ENCODE data around the gene FOXJ3. TPM values are rescaled to one million over a fixed set of nuclear protein-coding genes. Genes with fewer than 3 reads are reported as not detected.

The FOXJ3 gene
- total RNA-seq, 3 donors from 2014 or later: 47.0 to 57.3 (median 53.4) TPM

- ATAC-seq (peak; percentile 62), DNase-seq (peak in 2 of 3 donors; percentile 52 to 62)
- H3K9me3 ChIP-seq: no peaks in the 10 kb centered on the region
- no peak overlapping the region for H3K4me3 ChIP-seq
- intact Hi-C loops (cut with DNase I, micrococcal nuclease): no loop called here
- TF ChIP-seq CTCF (IDR thresholded peaks at IDR 0.05): no peak
- peaks cover 23% of the 10 kb centered on the region for H3K4me1 ChIP-seq (ENCODE audit: low read depth)
- H3K36me3 ChIP-seq (ENCODE audit: low read depth): no peaks in the 10 kb centered on the region
These were observed 15.1 kb downstream of the FOXJ3 start for GRCh38 chr1:42319871-42320484.

GRCh38 chr1:42319128-42319851 lies 15.7 kb downstream of the FOXJ3 start:
- peaks cover 29% of the 10 kb centered on the region for H3K4me1 ChIP-seq (ENCODE audit: low read depth)
- DNase-seq (no peak), ATAC-seq (no peak)
- intact Hi-C loops (cut with DNase I, micrococcal nuclease): no loop called here
- H3K36me3 ChIP-seq (ENCODE audit: low read depth): no peaks in the 10 kb centered on the region
- no peaks in the 10 kb centered on the region for H3K9me3 ChIP-seq
- no peak overlapping the region for H3K4me3 ChIP-seq
- TF ChIP-seq CTCF (IDR thresholded peaks at IDR 0.05): no peak

- Histone ChIP-seq H3K36me3 (ENCODE audit: low read depth) (no peaks in the 10 kb centered on the region), H3K9me3 (no peaks in the 10 kb centered on the region), H3K4me1 (ENCODE audit: low read depth) (peaks cover 36% of the 10 kb centered on the region), H3K4me3 (no peak overlapping the region)
- no peak for TF ChIP-seq CTCF (IDR thresholded peaks at IDR 0.05)
- DNase-seq: no peak
- intact Hi-C loops (cut with DNase I, micrococcal nuclease): no loop called here
- no peak for ATAC-seq
These were observed 16.4 kb downstream of the FOXJ3 start for GRCh38 chr1:42318601-42319000.

DNA sequence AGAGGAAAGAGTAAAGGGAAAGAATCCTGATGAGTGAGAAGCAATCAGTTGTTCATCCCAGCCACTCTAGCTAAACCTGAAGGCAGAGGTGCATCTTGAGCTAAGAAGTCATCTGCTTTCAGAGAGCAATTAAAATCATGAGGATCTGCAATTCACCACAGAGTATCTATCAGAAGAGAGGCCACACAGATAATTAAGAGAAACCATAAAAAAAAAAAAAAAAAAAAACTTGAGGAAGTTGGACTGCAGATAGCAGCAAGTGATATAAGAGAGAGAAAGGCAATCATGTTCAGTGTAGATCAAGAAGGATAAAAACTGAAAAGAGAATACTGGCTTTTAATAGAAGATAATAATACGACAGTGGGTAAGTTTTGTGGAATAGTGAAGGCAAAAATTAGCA lies 17.7 kb downstream of the FOXJ3 start:
- H3K4me3 ChIP-seq: no peak overlapping the region
- H3K4me1 ChIP-seq (ENCODE audit: low read depth): peaks cover 38% of the 10 kb centered on the region
- intact Hi-C loops (cut with DNase I, micrococcal nuclease): no loop called here
- DNase-seq: no peak
- no peaks in the 10 kb centered on the region for H3K36me3 ChIP-seq (ENCODE audit: low read depth)
- TF ChIP-seq CTCF (IDR thresholded peaks at IDR 0.05): no peak
- no peaks in the 10 kb centered on the region for H3K9me3 ChIP-seq
- ATAC-seq: no peak

DNA sequence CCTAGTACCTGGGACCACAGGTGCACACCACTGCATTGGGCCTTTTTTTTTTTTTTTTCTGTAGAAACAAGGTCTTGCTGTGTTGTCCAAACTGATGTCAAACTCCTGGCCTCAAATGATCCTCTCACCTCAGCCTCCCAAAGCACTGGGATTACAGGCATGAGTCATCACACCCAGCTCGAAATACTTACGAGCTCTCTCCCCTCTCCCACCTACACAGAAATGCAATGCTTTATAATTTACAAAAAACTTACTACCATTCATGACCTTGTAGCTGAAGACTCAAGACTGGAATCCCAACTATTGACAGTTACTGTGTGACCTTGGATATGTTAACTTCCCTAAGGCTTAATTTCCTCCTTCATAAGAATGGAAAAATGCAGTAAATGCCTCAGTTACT lies 18.7 kb downstream of the FOXJ3 start:
- Histone ChIP-seq H3K9me3 (no peaks in the 10 kb centered on the region), H3K4me1 (ENCODE audit: low read depth) (peaks cover 38% of the 10 kb centered on the region), H3K36me3 (ENCODE audit: low read depth) (no peaks in the 10 kb centered on the region), H3K4me3 (no peak overlapping the region)
- no peak for TF ChIP-seq CTCF (IDR thresholded peaks at IDR 0.05)
- DNase-seq: no peak
- intact Hi-C loops (cut with DNase I, micrococcal nuclease): no loop called here
- ATAC-seq: no peak

All from mucosa of descending colon (tissue), 3 donors.